ENCODE results near the gene MSL3. TPM values are rescaled to one million over a fixed set of nuclear protein-coding genes. Genes with fewer than 3 reads are reported as not detected.

Gene MSL3
- total RNA-seq, 1 donor from 2014 or later: 33.2 TPM

GRCh38 chrX:11725631-11726442 is 32.2 kb upstream of the MSL3 start:
- H3K4me1 ChIP-seq: no peaks in the 10 kb centered on the region
- no peak for DNase-seq (ENCODE audit: low spot score)

GRCh38 chrX:11728556-11728955 is 29.5 kb upstream of the MSL3 start:
- no peaks in the 10 kb centered on the region for H4K20me1 ChIP-seq (ENCODE audit: low read depth)
- H3K4me2 ChIP-seq: no peak overlapping the region
- Mint-ChIP-seq H3K4me3 (no peak overlapping the region), H3K4me1 (no peaks in the 10 kb centered on the region), H3K27me3 (ENCODE audit: insufficient read depth, low read depth) (no peaks in the 10 kb centered on the region), H3K27ac (no peak overlapping the region), H3K36me3 (no peaks in the 10 kb centered on the region), H3K9me3 (no peaks in the 10 kb centered on the region)
- DNase-seq (ENCODE audit: low spot score): no peak
- no peak overlapping the region for H2AFZ ChIP-seq (replicated peaks)
- H3K36me3 ChIP-seq: no peaks in the 10 kb centered on the region
- no peaks in the 10 kb centered on the region for H3K4me1 ChIP-seq
- H3K9ac ChIP-seq: no peak overlapping the region
- H3K4me3 ChIP-seq: no peak overlapping the region
- no peaks in the 10 kb centered on the region for H3K9me3 ChIP-seq (ENCODE audit: low read depth)
- H3K27me3 ChIP-seq: peaks cover 4% of the 10 kb centered on the region
- no peaks in the 10 kb centered on the region for H3K79me2 ChIP-seq (ENCODE audit: low read depth)
- no peak overlapping the region for H3K27ac ChIP-seq
- no peaks in the 10 kb centered on the region for H3F3A ChIP-seq (ENCODE audit: low read depth)
- TF ChIP-seq EZH2phosphoT487 (IDR thresholded peaks at IDR 0.05) (no peak), CTCF (IDR thresholded peaks at IDR 0.05) (no peak), EZH2 (IDR thresholded peaks at IDR 0.05) (no peak)

More at GRCh38 chrX:11725631-11726442, 32.2 kb upstream of the MSL3 start:
- Mint-ChIP-seq H3K4me3 (no peak overlapping the region), H3K36me3 (no peaks in the 10 kb centered on the region), H3K4me1 (no peaks in the 10 kb centered on the region), H3K9me3 (no peaks in the 10 kb centered on the region), H3K27me3 (ENCODE audit: insufficient read depth, low read depth) (no peaks in the 10 kb centered on the region), H3K27ac (no peak overlapping the region)
- no peak overlapping the region for H3K4me2 ChIP-seq
- no peaks in the 10 kb centered on the region for H3F3A ChIP-seq (ENCODE audit: low read depth)
- no peak overlapping the region for H3K9ac ChIP-seq
- H3K36me3 ChIP-seq: no peaks in the 10 kb centered on the region
- H3K9me3 ChIP-seq (ENCODE audit: low read depth): no peaks in the 10 kb centered on the region
- no peak overlapping the region for H3K4me3 ChIP-seq
- TF ChIP-seq EZH2 (IDR thresholded peaks at IDR 0.05): no peak
- no peak for TF ChIP-seq EZH2phosphoT487 (IDR thresholded peaks at IDR 0.05)
- TF ChIP-seq CTCF (IDR thresholded peaks at IDR 0.05): no peak
- H3K27ac ChIP-seq: no peak overlapping the region
- H3K79me2 ChIP-seq (ENCODE audit: low read depth): no peaks in the 10 kb centered on the region
- no peaks in the 10 kb centered on the region for H3K27me3 ChIP-seq
- H4K20me1 ChIP-seq (ENCODE audit: low read depth): no peaks in the 10 kb centered on the region
- H2AFZ ChIP-seq (replicated peaks): no peak overlapping the region

- no peaks in the 10 kb centered on the region for H4K20me1 ChIP-seq (ENCODE audit: low read depth)
- H3K27ac Mint-ChIP-seq: no peak overlapping the region
- no peaks in the 10 kb centered on the region for H3K4me1 Mint-ChIP-seq
- H3K27ac ChIP-seq: no peak overlapping the region
- peaks cover 4% of the 10 kb centered on the region for H3K27me3 ChIP-seq
- H3K36me3 ChIP-seq: no peaks in the 10 kb centered on the region
- H2AFZ ChIP-seq (replicated peaks): no peak overlapping the region
- no peaks in the 10 kb centered on the region for H3K36me3 Mint-ChIP-seq
- H3K9me3 Mint-ChIP-seq: no peaks in the 10 kb centered on the region
- H3K4me2 ChIP-seq: no peak overlapping the region
- no peaks in the 10 kb centered on the region for H3K4me1 ChIP-seq
- TF ChIP-seq CTCF (IDR thresholded peaks at IDR 0.05) (no peak), EZH2phosphoT487 (IDR thresholded peaks at IDR 0.05) (no peak), EZH2 (IDR thresholded peaks at IDR 0.05) (no peak)
- peaks cover 2% of the 10 kb centered on the region for H3K27me3 Mint-ChIP-seq (ENCODE audit: insufficient read depth, low read depth)
- no peak overlapping the region for H3K9ac ChIP-seq
- no peaks in the 10 kb centered on the region for H3K9me3 ChIP-seq (ENCODE audit: low read depth)
- no peak for DNase-seq (ENCODE audit: low spot score)
- H3K79me2 ChIP-seq (ENCODE audit: low read depth): no peaks in the 10 kb centered on the region
- H3K4me3 Mint-ChIP-seq: no peak overlapping the region
- no peak overlapping the region for H3K4me3 ChIP-seq
- no peaks in the 10 kb centered on the region for H3F3A ChIP-seq (ENCODE audit: low read depth)
Measured at GRCh38 chrX:11733614-11734013, 24.4 kb upstream of the MSL3 start.
